NCI-H524 (cell line): ENCODE data around the gene TRIM67.
A peak's percentile ranks its signal among the peaks of the same experiment; 100 is the strongest.

Source experiments
- DNase-seq, 2 experiments: peaks; one replicate each; lab custom pipeline; 2025; lab: John Stamatoyannopoulos, UW

The TRIM67 gene

DNA sequence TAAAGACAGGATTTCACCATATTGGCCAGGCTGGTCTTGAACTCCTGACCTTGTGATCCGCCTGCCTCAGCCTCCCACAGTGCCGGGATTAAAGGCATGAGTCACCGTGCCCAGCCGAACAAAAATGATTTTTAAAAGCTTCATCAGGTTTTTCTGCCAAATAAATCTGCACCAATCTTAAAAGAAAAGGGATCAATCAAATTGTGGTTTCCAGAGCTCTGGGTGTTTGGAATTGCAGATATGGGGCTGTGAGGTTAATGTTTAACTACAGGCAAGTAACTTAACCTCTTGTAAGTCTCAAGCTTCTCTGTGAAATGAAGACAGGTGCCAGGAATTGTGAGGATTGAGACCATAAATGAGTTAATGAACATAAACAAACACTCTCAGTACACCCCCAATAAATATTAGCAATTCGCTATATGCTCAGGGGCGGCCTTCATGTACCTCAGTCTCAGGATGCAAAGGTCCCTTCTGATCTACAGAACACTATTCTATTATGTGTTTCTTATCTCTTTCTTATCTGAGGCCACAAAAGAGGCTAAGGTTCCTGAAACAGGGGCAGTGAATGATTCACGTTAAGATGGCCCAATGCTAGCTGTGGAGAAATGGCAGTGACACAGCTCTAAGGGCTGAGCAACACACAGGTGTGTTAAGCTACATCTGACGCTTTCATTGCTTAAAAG is 72.0 kb downstream of the TRIM67 start:
- DNase-seq = no peak

DNA sequence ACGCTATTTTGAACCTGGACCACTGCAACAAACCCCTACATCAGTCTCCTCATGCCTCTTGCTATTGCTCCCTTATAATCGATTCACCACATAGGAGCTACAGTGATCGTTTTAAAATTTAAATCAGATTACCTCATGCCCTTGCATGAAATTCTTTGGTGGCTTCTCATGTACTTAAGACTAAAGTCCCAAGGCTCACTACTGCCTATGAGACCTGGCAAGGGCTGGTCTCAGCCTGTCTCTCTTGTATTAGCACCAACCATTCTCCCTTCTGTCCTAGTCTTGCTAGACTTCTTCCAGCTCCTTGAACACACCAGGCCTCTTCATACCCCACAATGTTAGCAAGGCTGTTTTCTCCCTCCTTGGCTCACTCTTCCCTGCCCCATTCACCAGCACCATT is 72.6 kb downstream of the TRIM67 start:
- no peak for DNase-seq

DNA sequence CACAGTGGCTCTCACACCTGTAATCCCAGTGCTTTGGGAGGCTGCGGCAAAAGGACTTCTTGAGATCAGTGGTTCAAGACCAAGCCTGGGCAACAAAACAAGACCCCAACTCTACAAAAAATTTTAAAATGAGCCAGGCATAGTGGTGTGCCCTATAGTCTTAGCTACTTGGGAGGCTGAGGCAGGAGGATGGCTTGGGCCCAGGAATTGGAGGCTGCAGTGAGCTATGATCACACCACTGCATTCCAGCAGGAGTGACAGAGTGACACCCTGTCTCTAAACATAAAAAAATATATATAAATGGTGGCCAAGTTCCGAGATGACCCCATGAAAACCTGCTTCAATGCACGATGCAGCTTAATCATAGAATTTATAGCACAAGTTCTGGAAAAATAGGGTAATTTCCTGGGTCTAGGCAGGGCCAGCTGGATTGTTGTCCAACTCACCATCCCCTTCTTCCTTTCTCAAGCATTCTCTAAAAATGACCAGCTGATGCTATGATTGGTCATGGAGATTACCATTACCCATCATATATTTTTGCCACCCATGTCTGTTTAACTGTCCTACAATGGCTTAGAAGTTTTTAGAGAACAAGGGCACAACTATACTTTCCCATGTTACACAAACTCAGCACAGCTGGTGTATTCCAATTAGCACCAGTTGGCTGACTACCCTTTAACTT is 73.8 kb downstream of the TRIM67 start:
- DNase-seq = no peak

DNA sequence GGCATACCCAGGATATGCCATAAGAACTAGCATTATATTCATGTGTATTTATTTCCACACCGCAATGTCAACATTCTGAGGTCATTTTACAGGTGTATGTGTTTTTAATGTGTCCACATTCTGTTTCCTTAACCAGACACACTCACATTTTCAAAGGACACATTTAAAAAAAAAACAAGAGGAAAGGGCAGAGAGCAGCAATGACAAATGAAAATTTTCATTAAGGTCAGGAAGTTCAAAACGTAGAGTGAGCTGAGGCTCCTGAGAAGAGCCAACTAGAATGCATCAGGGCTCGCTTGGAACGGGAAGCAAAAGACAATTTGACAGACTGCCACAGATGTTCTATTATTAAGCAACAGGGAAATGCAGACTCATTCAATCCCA is 74.3 kb downstream of the TRIM67 start:
- no peak for DNase-seq

DNA sequence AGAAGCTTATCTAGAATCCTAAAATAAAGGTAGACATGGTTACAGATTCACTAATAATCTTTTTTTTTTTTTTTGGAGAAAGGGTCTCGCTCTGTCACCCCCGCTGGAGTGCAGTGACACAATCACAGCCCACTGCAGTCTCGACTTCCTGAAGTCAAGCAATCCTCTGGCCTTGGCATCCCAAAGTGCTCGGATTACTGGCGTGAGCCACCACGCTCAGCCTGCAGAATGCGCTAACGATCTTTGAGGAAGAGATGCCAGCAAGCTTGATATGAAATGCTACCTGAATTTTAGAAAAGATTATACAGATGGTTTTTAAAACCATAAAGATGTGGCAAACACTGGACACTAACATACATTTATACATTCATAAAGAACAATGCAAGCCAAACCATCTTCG is 75.1 kb downstream of the TRIM67 start:
- no peak for DNase-seq

DNA sequence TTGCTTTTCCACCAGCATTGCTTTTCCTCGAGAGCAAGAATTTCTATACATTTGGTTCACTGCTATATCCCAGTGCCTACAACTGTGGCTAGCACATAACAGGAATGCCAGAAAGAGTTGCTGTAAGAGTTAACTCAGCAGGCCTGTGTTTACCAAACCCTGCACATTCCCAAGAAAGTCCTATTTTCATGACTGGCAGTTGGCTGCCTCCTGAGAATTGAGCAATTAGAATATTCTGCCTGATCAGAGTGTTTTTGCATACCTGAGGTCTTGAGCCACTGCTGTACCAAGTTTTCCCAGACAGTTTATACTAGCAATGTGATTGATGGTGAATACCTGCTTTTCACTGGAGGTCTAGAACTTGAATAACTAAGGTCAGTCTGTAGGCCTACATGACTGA is 76.4 kb downstream of the TRIM67 start:
- DNase-seq = no peak

DNA sequence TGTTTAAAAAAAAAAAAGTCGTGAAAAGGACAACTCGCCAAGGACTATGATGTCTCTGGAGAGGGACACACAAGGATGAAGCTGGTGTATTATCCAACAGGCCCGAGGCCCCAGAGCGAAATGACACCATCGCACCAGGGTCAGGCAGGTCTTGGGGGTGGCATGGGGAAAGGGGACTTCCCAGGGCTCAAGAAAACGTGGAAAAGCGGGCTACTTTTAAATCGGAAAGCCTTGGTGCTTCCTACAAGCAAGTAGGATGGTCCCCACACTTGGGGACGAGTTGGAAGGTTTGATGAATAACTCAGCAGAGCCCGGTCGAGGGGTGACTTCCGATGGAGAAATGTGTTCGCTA is 78.6 kb downstream of the TRIM67 start:
- DNase-seq = no peak

DNA sequence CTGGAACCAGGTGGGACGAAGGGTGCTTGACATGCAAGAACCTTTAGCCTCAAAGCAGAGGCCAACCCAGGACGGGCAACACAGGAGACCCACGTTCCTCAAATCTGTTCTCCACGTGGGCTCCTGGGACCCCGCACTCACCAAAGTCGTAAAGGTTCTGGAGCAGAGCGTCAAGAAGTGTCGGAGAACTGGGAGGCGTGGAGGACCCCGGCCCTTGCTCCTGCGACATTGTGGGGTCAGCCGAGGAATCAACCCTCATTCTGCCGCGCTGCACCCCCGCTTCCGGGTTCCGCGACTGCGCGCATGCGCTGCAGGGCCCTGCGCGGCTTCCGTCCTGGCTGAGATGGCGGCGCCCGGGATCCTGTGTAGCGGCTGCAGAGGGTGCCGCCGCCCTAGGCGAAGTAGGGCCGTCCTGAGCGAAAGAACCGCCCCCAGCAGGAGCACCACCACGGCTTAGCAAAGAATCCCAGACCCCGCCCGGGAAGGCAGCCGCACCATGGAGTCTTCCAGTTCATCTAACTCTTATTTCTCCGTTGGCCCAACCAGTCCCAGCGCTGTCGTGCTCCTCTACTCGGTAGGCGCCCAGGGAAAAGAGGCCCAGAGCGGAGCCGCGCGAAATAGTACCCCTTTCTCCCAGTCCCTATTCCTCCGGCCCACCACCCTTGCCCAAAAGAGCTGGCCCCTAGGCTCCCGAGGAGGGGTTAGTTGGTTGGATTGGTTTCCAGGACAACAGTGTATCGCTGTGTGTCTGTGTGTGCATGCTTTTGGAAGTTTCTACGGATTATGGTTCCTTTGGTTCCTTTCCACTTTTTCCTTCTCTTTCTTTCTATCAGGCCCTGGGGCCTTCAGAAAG is 79.3 kb downstream of the TRIM67 start, which contains the start of gene GNPAT:
Gene GNPAT, plus strand, starts transcription at position 330 of the 853 bp plus-strand sequence. Its CDS starts 167 bp downstream, at position 497.
- DNase-seq = peak; percentile 20 to 74

DNA sequence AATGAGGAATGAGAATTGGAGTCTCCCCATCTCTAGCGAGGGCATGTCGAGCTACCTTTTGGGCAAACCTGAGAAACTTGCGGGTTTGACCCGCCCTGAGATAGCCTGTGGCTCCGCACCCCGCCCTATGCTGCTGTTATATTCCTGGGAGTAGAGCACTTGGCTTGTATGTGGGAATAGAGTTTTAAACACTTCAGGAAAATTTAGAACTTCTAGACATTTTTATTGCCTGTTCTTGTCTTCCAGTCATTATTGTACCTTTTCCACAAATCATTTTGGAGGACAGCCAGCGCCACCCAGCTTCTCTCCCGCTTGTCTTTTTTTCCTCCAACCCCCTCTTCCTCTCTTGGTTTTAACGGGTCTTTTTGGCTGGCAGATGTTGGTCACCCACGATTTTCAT is 79.9 kb downstream of the TRIM67 start:
- DNase-seq = peak in 1 of 2 experiments; percentile 25

DNA sequence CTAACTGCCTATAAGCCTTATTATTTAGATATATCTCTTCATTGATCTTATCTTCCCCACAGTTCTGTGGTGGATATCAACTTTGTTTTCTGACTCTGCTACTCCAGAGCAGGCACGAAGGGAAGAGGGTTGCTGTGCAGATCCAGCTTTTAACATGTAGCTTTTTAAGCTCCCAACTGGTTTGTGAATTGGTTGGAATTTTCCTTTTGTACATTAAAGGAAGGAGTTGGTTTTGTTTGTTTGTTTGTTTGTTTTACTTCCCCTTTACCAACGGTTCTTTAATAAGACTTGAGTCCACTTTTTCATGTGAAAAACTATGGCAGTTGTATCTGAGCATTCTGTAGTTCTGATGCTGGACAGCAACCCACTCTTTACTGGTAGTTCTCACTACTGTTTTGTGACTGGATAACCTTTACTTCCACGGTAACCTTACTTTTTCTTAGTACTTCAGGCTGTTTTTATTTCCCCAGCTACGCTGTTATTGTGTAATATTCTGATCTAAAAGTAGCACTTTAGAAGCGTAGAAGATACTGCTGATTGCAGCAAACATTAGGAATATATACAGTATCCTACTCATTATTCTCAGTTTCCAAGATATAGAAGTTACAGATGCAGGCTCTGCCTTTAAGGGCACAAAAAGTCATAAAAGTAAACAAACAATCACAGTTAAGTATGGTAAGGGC is 80.8 kb downstream of the TRIM67 start:
- no peak for DNase-seq

DNA sequence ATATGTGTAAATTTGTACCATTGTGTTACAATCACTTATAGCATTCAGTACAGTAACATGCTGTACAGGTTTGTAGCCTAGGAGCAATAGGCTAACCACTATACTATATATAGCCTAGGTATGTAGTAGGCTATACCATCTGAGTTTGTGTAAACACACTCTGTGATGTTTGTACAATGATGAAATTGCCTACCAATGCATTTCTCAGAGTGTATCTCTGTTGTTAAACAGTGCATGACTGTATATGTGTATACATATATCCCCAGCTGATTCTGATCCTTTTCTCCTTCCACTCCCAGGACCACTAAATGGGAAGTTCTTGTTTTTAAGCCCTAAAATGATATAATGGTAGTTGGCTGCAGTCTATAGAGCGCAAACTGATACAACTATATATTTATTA is 86.9 kb downstream of the TRIM67 start:
- no peak for DNase-seq

DNA sequence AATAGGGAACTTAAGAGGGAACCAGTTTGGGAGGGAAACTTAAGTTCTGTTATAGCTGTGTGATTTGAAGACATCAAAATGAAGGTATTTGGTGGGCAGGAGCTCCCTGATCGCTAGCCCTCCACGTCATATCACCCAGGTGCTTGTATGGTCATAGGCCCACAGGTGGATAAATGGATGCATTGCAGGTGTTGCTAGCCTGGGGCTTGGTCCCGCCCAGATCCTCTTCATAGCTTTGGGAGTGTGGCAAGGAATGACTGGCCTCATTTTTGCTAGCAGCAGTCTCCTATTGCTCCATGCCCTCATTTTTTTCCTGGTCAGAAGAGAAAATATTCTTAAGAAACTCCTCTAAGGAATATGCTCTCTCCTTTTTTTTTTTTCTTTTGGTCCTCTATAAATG is 90.5 kb downstream of the TRIM67 start:
- DNase-seq = no peak

DNA sequence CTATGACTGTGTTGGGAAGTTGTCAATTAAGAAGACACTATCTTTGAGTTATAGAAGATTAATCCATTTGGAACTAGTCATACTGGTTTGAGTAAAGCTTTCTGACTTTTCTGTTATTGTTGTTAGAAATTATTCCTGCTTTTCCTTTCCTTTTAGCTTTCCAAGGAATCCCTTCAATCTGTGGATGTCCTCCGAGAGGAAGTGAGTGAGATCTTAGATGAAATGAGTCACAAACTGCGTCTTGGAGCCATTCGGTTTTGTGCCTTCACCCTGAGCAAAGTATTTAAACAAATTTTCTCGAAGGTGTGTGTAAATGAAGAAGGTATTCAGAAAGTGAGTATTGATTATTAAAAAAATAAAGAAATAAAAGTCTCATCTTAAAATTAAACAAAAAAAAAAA is 98.5 kb downstream of the TRIM67 start:
- DNase-seq = no peak

DNA sequence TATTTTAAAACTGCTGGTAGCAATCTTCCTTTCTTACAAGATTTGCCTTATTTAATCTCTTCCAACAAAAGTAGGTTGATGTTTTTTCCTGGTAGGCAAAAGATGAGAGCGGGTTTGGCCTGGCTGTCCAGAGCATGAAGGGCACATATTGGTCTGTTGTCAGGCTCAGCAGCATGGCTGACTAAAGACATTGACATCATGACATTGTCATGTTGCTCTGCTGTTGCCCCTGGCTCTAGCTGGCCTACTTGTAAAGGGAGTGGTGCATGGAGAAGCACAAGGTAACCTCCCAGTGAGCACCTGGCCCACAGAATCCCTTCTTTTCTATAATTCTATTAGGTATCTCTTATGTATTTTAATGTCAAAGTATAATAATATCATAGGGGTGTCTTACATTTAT is 102.8 kb downstream of the TRIM67 start:
- DNase-seq = no peak

DNA sequence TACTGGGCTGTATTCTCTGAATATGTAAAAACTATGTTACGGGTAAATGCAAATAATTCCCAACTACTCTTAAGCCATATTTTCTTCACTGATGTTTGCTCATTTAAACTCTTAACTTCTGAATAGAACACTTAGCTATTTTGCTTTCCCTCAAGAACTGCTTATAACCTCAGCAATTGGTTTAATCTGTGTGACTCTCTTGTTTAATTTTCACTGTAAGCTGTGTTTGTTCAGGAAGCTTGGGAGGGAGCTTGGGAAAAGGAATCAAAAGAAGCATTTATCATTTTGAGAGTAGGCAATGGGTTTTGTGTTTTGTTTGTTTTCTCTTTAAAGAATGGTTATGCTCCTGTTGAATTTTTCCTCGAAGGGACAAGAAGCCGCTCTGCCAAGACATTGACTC is 103.5 kb downstream of the TRIM67 start:
- DNase-seq = no peak

DNA sequence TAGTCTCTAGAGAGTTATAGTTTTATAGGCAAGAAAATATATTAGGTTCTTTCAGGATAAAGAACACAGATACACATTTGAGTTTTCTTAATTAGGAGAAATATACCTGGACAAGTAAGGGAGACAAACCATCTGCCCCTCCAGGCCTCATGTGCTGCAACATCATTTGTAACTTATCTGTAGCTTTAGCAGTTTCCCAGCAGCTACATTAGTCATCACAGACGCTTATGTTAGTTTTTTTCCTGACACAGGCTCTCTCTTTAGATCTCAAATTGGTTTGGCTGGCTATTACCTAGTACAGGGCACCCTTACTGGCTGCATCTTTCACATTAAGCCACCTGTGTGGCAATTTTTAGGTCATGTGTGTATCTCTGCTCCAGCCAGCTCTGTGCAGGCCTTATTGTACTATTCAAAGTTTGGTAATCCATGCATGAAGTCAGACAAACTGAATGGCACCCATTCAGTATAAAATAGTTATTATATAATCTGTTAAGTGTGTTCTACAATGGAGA is 105.0 kb downstream of the TRIM67 start:
- DNase-seq = no peak
